GM12878 (cell line): ENCODE data around the gene CCR7. TPM values are rescaled to one million over a fixed set of nuclear protein-coding genes. Genes with fewer than 3 reads are reported as not detected.

Source experiments
- CUX1 ChIP-seq: IDR thresholded peaks from 2 replicates; pipeline ENCODE4 v1.6.1; 2012; ENCODE audit warnings: improper control_type of control experiment, low read depth, low read length; ENCODE audit not compliant: insufficient replicate concordance
- EED ChIP-seq: sonication (generic); IDR thresholded peaks from 2 replicates; pipeline ENCODE4 v1.6.1; 2016; ENCODE audit warnings: antibody characterized with exemption, low read depth
- ESRRA ChIP-seq: IDR thresholded peaks from 2 replicates; pipeline ENCODE4 v1.6.1; 2012; ENCODE audit warnings: mild to moderate bottlenecking, low read length, improper control_type of control experiment
- IKZF1 ChIP-seq: fragments of 450-650 bp; conservative IDR thresholded peaks from 2 replicates; pipeline ENCODE4 v1.6.1; 2017; ENCODE audit warnings: antibody characterized with exemption, mild to moderate bottlenecking
- KLF5 ChIP-seq: fragments of 450-650 bp; IDR thresholded peaks from 2 replicates; pipeline ENCODE4 v1.6.1; 2014; ENCODE audit warnings: mild to moderate bottlenecking; ENCODE audit not compliant: partially characterized antibody
- MAX ChIP-seq: IDR thresholded peaks from 2 replicates; pipeline ENCODE4 v1.6.1; 2012; ENCODE audit warnings: low read depth, low read length, improper control_type of control experiment
- MEF2B ChIP-seq: fragments of 450-650 bp; IDR thresholded peaks from 2 replicates; pipeline ENCODE4 v1.6.1; 2018; ENCODE audit warnings: mild to moderate bottlenecking, moderate library complexity; ENCODE audit not compliant: partially characterized antibody, poor library complexity, severe bottlenecking
- MTA2 ChIP-seq: fragments of 450-650 bp; IDR thresholded peaks from 2 replicates; pipeline ENCODE4 v1.6.1; 2016; ENCODE audit warnings: low read depth, mild to moderate bottlenecking, moderate library complexity
- MYC ChIP-seq: IDR thresholded peaks from 2 replicates; pipeline ENCODE4 v1.6.1; 2011; ENCODE audit warnings: mild to moderate bottlenecking, low read length, moderate library complexity, inconsistent platforms; ENCODE audit not compliant: insufficient read depth, insufficient replicate concordance, insufficient read length, severe bottlenecking
- NBN ChIP-seq: fragments of 450-650 bp; IDR thresholded peaks from 2 replicates; pipeline ENCODE4 v1.6.1; 2016
- NFYB ChIP-seq: IDR thresholded peaks from 2 replicates; pipeline ENCODE4 v1.6.1; 2011; ENCODE audit warnings: low read depth, mild to moderate bottlenecking, low read length, improper control_type of control experiment, moderate library complexity; ENCODE audit not compliant: insufficient read depth
- POU2F2 ChIP-seq: IDR thresholded peaks from 3 replicates; pipeline ENCODE4 v1.6.1; 2011; ENCODE audit warnings: low read depth, mild to moderate bottlenecking, low read length, borderline replicate concordance
- RBBP5 ChIP-seq: fragments of 200-600 bp; sonication (generic); conservative IDR thresholded peaks from 2 replicates; pipeline ENCODE4 v1.6.1; 2016
- SMAD1 ChIP-seq: fragments of 450-650 bp; IDR thresholded peaks from 2 replicates; pipeline ENCODE4 v1.6.1; 2018; ENCODE audit warnings: mild to moderate bottlenecking, low read depth; ENCODE audit not compliant: partially characterized antibody
- SMARCA5 ChIP-seq: fragments of 450-650 bp; IDR thresholded peaks from 2 replicates; pipeline ENCODE4 v1.6.1; 2017; ENCODE audit warnings: mild to moderate bottlenecking
- SMC3 ChIP-seq: IDR thresholded peaks from 2 replicates; pipeline ENCODE4 v1.6.1; 2011; ENCODE audit warnings: low read length, improper control_type of control experiment, borderline replicate concordance
- SPI1 ChIP-seq: IDR thresholded peaks from 2 replicates; pipeline ENCODE4 v1.6.1; 2011; ENCODE audit warnings: low read depth, mild to moderate bottlenecking, low read length, moderate library complexity, borderline replicate concordance; ENCODE audit not compliant: insufficient read depth
- SREBF2 ChIP-seq: IDR thresholded peaks from 2 replicates; pipeline ENCODE4 v1.6.1; 2012; ENCODE audit warnings: mild to moderate bottlenecking, low read length
- SRF ChIP-seq, 2 experiments: IDR thresholded peaks; 2 replicates each; pipeline ENCODE4 v1.6.1; 2011; ENCODE audit warnings: low read depth in 2 of 2, low read length in 2 of 2, mild to moderate bottlenecking in 1 of 2, moderate library complexity in 1 of 2
- TBL1XR1 ChIP-seq: IDR thresholded peaks from 2 replicates; pipeline ENCODE4 v1.6.1; 2012; ENCODE audit warnings: low read depth, low read length, improper control_type of control experiment
- ZBED1 ChIP-seq: IDR thresholded peaks from 2 replicates; pipeline ENCODE4 v1.6.1; 2016; ENCODE audit warnings: borderline replicate concordance
- ZBTB40 ChIP-seq: fragments of 450-650 bp; IDR thresholded peaks from 2 replicates; pipeline ENCODE4 v1.6.1; 2016; ENCODE audit warnings: mild to moderate bottlenecking, moderate library complexity, borderline replicate concordance
- ZNF217 ChIP-seq: fragments of 450-650 bp; IDR thresholded peaks from 2 replicates; pipeline ENCODE4 v1.6.1; 2017; ENCODE audit warnings: antibody characterized with exemption, mild to moderate bottlenecking
- polyA plus RNA-seq, 11 experiments: library from polyadenylated mRNA; depleted of rRNA in 4 of 11; unstranded in 6 of 11; stranded (reverse) in 5 of 11; fragments of >200 nt; fragmentation: Nextera tagmentation in 4 of 11; fragmentation: Illumina TruSeq in 1 of 11; extraction: Ambion mirVana in 4 of 11; extraction: Trizol in 1 of 11; gene quantifications; 1 replicate in 1 of 11; 2 replicates in 10 of 11; pipeline versions ENCODE4 v1.2.1 to v1.2.3, GENCODE V29; 2011 to 2016; ENCODE audit warnings: inconsistent platforms in 2 of 11, missing spikeins in 2 of 11, low read depth in 1 of 11
- total RNA-seq, 4 experiments: library from RNA; depleted of rRNA in 3 of 4; stranded (reverse); fragments of >200 nt in 3 of 4; fragmentation: Illumina TruSeq in 1 of 4; extraction: Trizol in 1 of 4; gene quantifications; 2 replicates each; pipeline versions ENCODE4 v1.2.1 to v1.2.3, GENCODE V29; 2013 to 2021

Gene CCR7
- total and polyA plus RNA-seq, 10 of the 15 experiments (the other 5 are each of a cell fraction or from before 2014, with no cell fraction given): 131 to 1,171 (median 260) TPM

- TF ChIP-seq SRF (IDR thresholded peaks at IDR 0.05; ENCODE audit: low read depth in 2 of 2, low read length in 2 of 2): no peak
- TF ChIP-seq MAX: no peak; the same call in 1 of the 2 replicates
- TF ChIP-seq ZBED1: no peak
- TF ChIP-seq MEF2B: no peak
- TF ChIP-seq RBBP5: no peak
- no peak for TF ChIP-seq NBN
- no peak for TF ChIP-seq SREBF2
- TF ChIP-seq NFYB: no peak
- no peak for TF ChIP-seq SMAD1
- TF ChIP-seq SPI1: no peak
- no peak for TF ChIP-seq KLF5
- TF ChIP-seq MYC: no peak
- TF ChIP-seq IKZF1: no peak
- TF ChIP-seq EED: no peak
- TF ChIP-seq CUX1: peak; percentile 54
- TF ChIP-seq POU2F2: peak; percentile 35; the same call in 2 of the 3 replicates
- no peak for TF ChIP-seq ZBTB40
- no peak for TF ChIP-seq MTA2
- TF ChIP-seq ZNF217: no peak
- no peak for TF ChIP-seq SMC3
- TF ChIP-seq SMARCA5: no peak
- TF ChIP-seq ESRRA: no peak
- TF ChIP-seq TBL1XR1: no peak; the same call in 1 of the 2 replicates
Measured at GRCh38 chr17:40562838-40563219, 2.4 kb downstream of the CCR7 start (continued).
